Hepatocyte (in vitro differentiated cells): ENCODE results near the gene PTPRN2. TPM values are rescaled to one million over a fixed set of nuclear protein-coding genes. Genes with fewer than 3 reads are reported as not detected.

Experiments
- DNase-seq: peaks from one replicate; pipeline ENCODE4 v3.0.0-alpha.2; 2016; ENCODE audit warnings: low spot score
- H2AFZ ChIP-seq: fragments of 200-600 bp; sonication (generic); 2 replicates; pipeline ENCODE4 v1.6.0; 2016; ENCODE audit warnings: antibody characterized with exemption, mild to moderate bottlenecking
- H3K27ac ChIP-seq: fragments of 200-600 bp; sonication (generic); 2 replicates; pipeline ENCODE4 v1.5.1; 2016; ENCODE audit warnings: mild to moderate bottlenecking
- H3K27me3 ChIP-seq: fragments of 200-600 bp; sonication (generic); 2 replicates; pipeline ENCODE4 v1.6.1; 2016
- H3K36me3 ChIP-seq: fragments of 200-600 bp; sonication (generic); replicated peaks from 2 replicates; pipeline ENCODE4 v1.5.1; 2016; ENCODE audit warnings: low read depth; ENCODE audit not compliant: insufficient read depth
- H3K4me1 ChIP-seq: fragments of 200-600 bp; sonication (generic); 2 replicates; pipeline ENCODE4 v1.5.1; 2016; ENCODE audit warnings: mild to moderate bottlenecking, moderate library complexity; ENCODE audit not compliant: insufficient read depth
- H3K4me2 ChIP-seq: fragments of 200-600 bp; sonication (generic); 2 replicates; pipeline ENCODE4 v1.6.0; 2016
- H3K4me3 ChIP-seq: fragments of 200-600 bp; sonication (generic); 2 replicates; pipeline ENCODE4 v1.5.1; 2016; ENCODE audit warnings: mild to moderate bottlenecking
- H3K79me2 ChIP-seq: fragments of 200-600 bp; sonication (generic); 2 replicates; pipeline ENCODE4 v1.6.0; 2017; ENCODE audit warnings: mild to moderate bottlenecking
- H3K9me2 ChIP-seq: fragments of 200-600 bp; sonication (generic); replicated peaks from 2 replicates; pipeline ENCODE4 v1.6.0; 2017; ENCODE audit warnings: mild to moderate bottlenecking; ENCODE audit not compliant: insufficient read depth
- H3K9me3 ChIP-seq: fragments of 200-600 bp; sonication (generic); 2 replicates; pipeline ENCODE4 v1.5.1; 2016; ENCODE audit warnings: low read depth, mild to moderate bottlenecking
- H4K20me1 ChIP-seq: fragments of 200-600 bp; sonication (generic); 2 replicates; pipeline ENCODE4 v1.6.0; 2016; ENCODE audit warnings: mild to moderate bottlenecking; ENCODE audit not compliant: insufficient read depth, poor library complexity, severe bottlenecking
- EZH2 ChIP-seq: fragments of 200-600 bp; sonication (generic); IDR thresholded peaks from 2 replicates; pipeline ENCODE4 v1.6.1; 2016; ENCODE audit warnings: antibody characterized with exemption, mild to moderate bottlenecking, borderline replicate concordance
- EZH2phosphoT487 ChIP-seq: fragments of 200-600 bp; sonication (generic); IDR thresholded peaks from one replicate; pipeline ENCODE4 v1.6.1; 2018; ENCODE audit warnings: antibody characterized with exemption, mild to moderate bottlenecking, low read depth, moderate library complexity; ENCODE audit not compliant: unreplicated experiment, severe bottlenecking
- WGBS: methylation state at CpG from one replicate; pipeline ENCODE4 v1.1.6; 2016; ENCODE audit warnings: low lambda C conversion rate; ENCODE audit errors: missing lambda C conversion rate; 5-methylcytosine and 5-hydroxymethylcytosine counted together
- polyA plus RNA-seq: library from polyadenylated mRNA; unstranded; fragments of >200 nt; fragmentation: Nextera tagmentation; extraction: Ambion mirVana; gene quantifications from 2 replicates; pipeline ENCODE4 v1.2.1, GENCODE V29; 2016
- total RNA-seq: library from RNA; depleted of rRNA; stranded (reverse); fragments of >200 nt; gene quantifications from 2 replicates; pipeline ENCODE4 v1.2.3, GENCODE V29; 2014
- TF ChIP-seq, protein P1 (sequence below): fragments of 200-600 bp; sonication (generic); IDR thresholded peaks from 2 replicates; pipeline ENCODE4 v1.5.1; 2016; ENCODE audit warnings: antibody characterized with exemption, mild to moderate bottlenecking; ENCODE audit not compliant: poor library complexity

PTPRN2 gene
- total and polyA plus RNA-seq, 2 experiments from 2014 or later: 2.1 to 3.3 TPM

DNA sequence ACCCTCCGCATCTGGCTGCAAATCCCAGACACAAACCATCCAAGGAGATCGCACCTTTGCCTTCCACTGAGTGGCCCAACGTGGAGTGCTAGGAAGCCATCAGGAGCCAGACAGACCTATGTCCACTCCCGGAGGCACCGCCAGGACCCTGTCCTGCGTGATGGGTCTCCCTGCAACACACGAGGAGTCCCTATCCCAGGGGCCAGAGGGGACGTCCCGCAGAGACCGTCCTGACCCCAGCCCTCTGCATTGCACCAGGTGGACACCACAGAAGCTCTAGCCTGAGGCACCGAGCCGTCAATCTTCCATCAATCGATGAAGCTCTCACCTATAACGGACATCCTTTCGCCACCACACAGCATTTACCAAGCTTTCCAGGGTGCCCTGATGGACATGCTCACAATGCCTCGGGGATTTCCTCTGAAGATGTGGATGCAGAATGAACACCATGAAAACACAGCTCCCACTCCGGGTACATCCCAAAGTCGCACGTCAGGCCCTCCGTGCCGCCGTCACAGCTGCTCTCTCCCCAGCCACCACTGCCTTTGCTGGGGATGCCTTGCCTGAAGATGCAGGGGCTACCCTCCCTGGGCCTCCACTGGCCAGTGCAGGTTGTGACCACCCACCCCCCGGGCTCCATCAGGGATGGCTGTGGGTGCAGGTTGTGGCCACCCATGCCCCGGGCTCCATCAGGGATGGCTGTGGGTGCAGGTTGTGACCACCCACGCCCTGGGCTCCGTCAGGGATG lies 54.1 kb downstream of the PTPRN2 start:
- no peaks in the 10 kb centered on the region for H4K20me1 ChIP-seq
- no peak overlapping the region for H2AFZ ChIP-seq
- H3K4me1 ChIP-seq: no peaks in the 10 kb centered on the region
- no peaks in the 10 kb centered on the region for H3K27me3 ChIP-seq
- DNase-seq: no peak
- H3K27ac ChIP-seq: no peak overlapping the region
- H3K36me3 ChIP-seq: no peaks in the 10 kb centered on the region
- H3K79me2 ChIP-seq: no peaks in the 10 kb centered on the region
- 92% methylated on average over 24 of the region's 26 CpGs for WGBS
- no peak overlapping the region for H3K4me2 ChIP-seq
- H3K9me2 ChIP-seq: no peaks in the 10 kb centered on the region
- H3K9me3 ChIP-seq: no peaks in the 10 kb centered on the region
- H3K4me3 ChIP-seq: no peak overlapping the region
- TF ChIP-seq, protein P1, sequence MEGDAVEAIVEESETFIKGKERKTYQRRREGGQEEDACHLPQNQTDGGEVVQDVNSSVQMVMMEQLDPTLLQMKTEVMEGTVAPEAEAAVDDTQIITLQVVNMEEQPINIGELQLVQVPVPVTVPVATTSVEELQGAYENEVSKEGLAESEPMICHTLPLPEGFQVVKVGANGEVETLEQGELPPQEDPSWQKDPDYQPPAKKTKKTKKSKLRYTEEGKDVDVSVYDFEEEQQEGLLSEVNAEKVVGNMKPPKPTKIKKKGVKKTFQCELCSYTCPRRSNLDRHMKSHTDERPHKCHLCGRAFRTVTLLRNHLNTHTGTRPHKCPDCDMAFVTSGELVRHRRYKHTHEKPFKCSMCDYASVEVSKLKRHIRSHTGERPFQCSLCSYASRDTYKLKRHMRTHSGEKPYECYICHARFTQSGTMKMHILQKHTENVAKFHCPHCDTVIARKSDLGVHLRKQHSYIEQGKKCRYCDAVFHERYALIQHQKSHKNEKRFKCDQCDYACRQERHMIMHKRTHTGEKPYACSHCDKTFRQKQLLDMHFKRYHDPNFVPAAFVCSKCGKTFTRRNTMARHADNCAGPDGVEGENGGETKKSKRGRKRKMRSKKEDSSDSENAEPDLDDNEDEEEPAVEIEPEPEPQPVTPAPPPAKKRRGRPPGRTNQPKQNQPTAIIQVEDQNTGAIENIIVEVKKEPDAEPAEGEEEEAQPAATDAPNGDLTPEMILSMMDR: no peak
- TF ChIP-seq EZH2: no peak
- TF ChIP-seq EZH2phosphoT487: no peak

DNA sequence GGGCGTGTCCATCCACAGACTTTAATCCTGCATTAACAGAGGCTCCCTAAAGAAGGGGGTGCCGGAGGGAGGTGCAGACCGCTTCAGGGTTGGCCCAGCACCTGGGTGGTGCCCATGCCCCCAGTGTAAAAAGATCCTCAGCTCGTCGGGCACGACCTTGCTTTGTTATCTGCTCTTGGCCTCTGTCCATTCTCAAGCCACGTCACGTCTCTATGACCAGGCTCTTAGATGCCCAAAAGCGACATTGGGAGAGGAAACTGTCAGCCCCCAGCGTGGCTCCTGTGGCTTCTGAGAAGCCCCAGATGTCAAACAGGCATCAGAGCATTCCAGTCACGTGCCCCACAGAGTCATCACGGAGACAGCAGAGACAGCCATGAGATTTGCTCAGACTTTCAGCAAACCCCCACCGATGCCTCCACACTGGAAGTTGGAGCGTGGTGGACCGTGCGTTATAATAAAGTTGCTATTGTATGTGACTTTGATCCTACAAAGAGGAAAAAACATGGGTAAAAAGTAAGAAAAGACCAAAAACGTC lies 55.5 kb downstream of the PTPRN2 start:
- TF ChIP-seq, protein P1: no peak
- TF ChIP-seq EZH2 (no peak), EZH2phosphoT487 (no peak)
- WGBS: 80% methylated on average over 17 of the region's 17 CpGs
- DNase-seq: no peak

GRCh38 chr7:158531661-158532060 lies 56.0 kb downstream of the PTPRN2 start:
- Histone ChIP-seq H3K9me2 (no peaks in the 10 kb centered on the region), H3K9me3 (no peaks in the 10 kb centered on the region), H3K4me3 (no peak overlapping the region), H3K36me3 (no peaks in the 10 kb centered on the region), H2AFZ (no peak overlapping the region), H3K4me2 (no peak overlapping the region), H3K27ac (no peak overlapping the region), H3K79me2 (no peaks in the 10 kb centered on the region), H3K27me3 (no peaks in the 10 kb centered on the region), H4K20me1 (no peaks in the 10 kb centered on the region), H3K4me1 (no peaks in the 10 kb centered on the region)
- TF ChIP-seq EZH2 (no peak), EZH2phosphoT487 (no peak)
- TF ChIP-seq, protein P1: no peak
- 85% methylated on average over 11 of the region's 11 CpGs for WGBS
- no peak for DNase-seq

More for the DNA sequence above, 55.5 kb downstream of the PTPRN2 start:
- Histone ChIP-seq H3K4me2 (no peak overlapping the region), H3K9me3 (no peaks in the 10 kb centered on the region), H3K36me3 (no peaks in the 10 kb centered on the region), H4K20me1 (no peaks in the 10 kb centered on the region), H3K27ac (no peak overlapping the region), H2AFZ (no peak overlapping the region), H3K4me1 (no peaks in the 10 kb centered on the region), H3K27me3 (no peaks in the 10 kb centered on the region), H3K4me3 (no peak overlapping the region), H3K9me2 (no peaks in the 10 kb centered on the region), H3K79me2 (no peaks in the 10 kb centered on the region)
